Brain microvascular endothelial cell (primary cell): ENCODE measurements around the gene NAPB.
"Not testable (repeated sequence)": the region's sequence is repeated elsewhere in the genome, so short reads cannot be mapped to it uniquely, and the experiment has no call there.

Source experiments
- DNase-seq: peaks from one replicate; pipeline ENCODE4 v3.0.0-alpha.2; 2020
- H3K27ac ChIP-seq: fragments of 250-450 bp; sonication (Bioruptor Pico); 2 replicates; pipeline ENCODE4 v1.5.1; 2020; ENCODE audit warnings: mild to moderate bottlenecking, moderate library complexity
- H3K27me3 ChIP-seq: fragments of 250-450 bp; sonication (Bioruptor Pico); replicated peaks from 2 replicates; pipeline ENCODE4 v1.5.1; 2020; ENCODE audit warnings: mild to moderate bottlenecking
- H3K36me3 ChIP-seq: fragments of 250-450 bp; sonication (Bioruptor Pico); replicated peaks from 2 replicates; pipeline ENCODE4 v1.5.1; 2020; ENCODE audit warnings: mild to moderate bottlenecking
- H3K4me3 ChIP-seq: 2 replicates; pipeline ENCODE4 v1.5.1; 2011; ENCODE audit warnings: low read depth, mild to moderate bottlenecking, control low read depth, low read length, moderate library complexity
- CTCF ChIP-seq: IDR thresholded peaks from 2 replicates; pipeline ENCODE4 v1.5.1; 2011; ENCODE audit warnings: low read depth, mild to moderate bottlenecking, moderate library complexity, low read length, control low read depth, inconsistent platforms; ENCODE audit errors: missing control alignments
- in situ Hi-C: cut with HindIII; loops from 2 replicates; pipeline ENCODE4 v1.10.0; 2017; ENCODE audit warnings: low sequenced_read_pairs, low pct_ligation_motif_present

Gene NAPB

GRCh38 chr20:23356203-23356602 is 65.1 kb downstream of the NAPB start:
- DNase-seq = no peak
- H3K27ac ChIP-seq = no peak overlapping the region
- in situ Hi-C loops = no loop called here
- TF ChIP-seq CTCF = no peak
- no peaks in the 10 kb centered on the region for H3K27me3 ChIP-seq
- peaks cover 10% of the 10 kb centered on the region for H3K36me3 ChIP-seq
- no peak overlapping the region for H3K4me3 ChIP-seq

- no peak for TF ChIP-seq CTCF
- Histone ChIP-seq H3K27me3 (no peaks in the 10 kb centered on the region), H3K36me3 (peaks cover 10% of the 10 kb centered on the region), H3K4me3 (peak overlapping the region; percentile 90), H3K27ac (peak overlapping the region; percentile 97)
- peak; percentile 53 for DNase-seq
- in situ Hi-C loops = no loop called here
Observed at GRCh38 chr20:23350904-23351838, 70.1 kb downstream of the NAPB start.

- no peak for TF ChIP-seq CTCF
- in situ Hi-C loops = no loop called here
- DNase-seq = peak; percentile 99
- Histone ChIP-seq H3K27ac (peak within 1 kb of the TSS; percentile 97), H3K4me3 (peak within 1 kb of the TSS; percentile 90), H3K27me3 (no peaks in the 10 kb centered on the region), H3K36me3 (peaks cover 3% of the 10 kb centered on the region)
Observed at GRCh38 chr20:23350196-23350903, 70.9 kb downstream of the NAPB start, which contains the start of gene NXT1. Gene NXT1, plus strand, starts transcription at chr20:23350791. Its CDS starts 3,251 bp downstream, at chr20:23354042.

GRCh38 chr20:23349338-23350195 is 71.7 kb downstream of the NAPB start:
- in situ Hi-C loops = loop anchor here (25.0 kb wide), 1 partner anchor 662 kb away; no protein-coding TSS in a partner anchor
- no peaks in the 10 kb centered on the region for H3K36me3 ChIP-seq
- peak overlapping the region; percentile 97 for H3K27ac ChIP-seq
- H3K27me3 ChIP-seq = no peaks in the 10 kb centered on the region
- peak; percentile 45 for TF ChIP-seq CTCF
- peak overlapping the region; percentile 90 for H3K4me3 ChIP-seq
- DNase-seq = no peak

- not testable (repeated sequence) for H3K27ac ChIP-seq, H3K27me3 ChIP-seq, H3K4me3 ChIP-seq, H3K36me3 ChIP-seq, DNase-seq
- in situ Hi-C loops = loop anchor here (25.0 kb wide), 1 partner anchor 661 kb away; no protein-coding TSS in a partner anchor
Observed at GRCh38 chr20:23348510-23348909, 72.8 kb downstream of the NAPB start.
